ENCODE data around the gene GALNT18.

The GALNT18 gene

GRCh38 chr11:11461473-11461872 lies 160.3 kb downstream of the GALNT18 start:
- TF ChIP-seq CTCF (IDR thresholded peaks at IDR 0.05; ENCODE audit: insufficient read depth, low read length) (no peak), POLR2AphosphoS5 (IDR thresholded peaks at IDR 0.05; ENCODE audit: low read depth) (no peak), GABPA (IDR thresholded peaks at IDR 0.05; ENCODE audit: low read depth) (no peak), SPI1 (IDR thresholded peaks at IDR 0.05; ENCODE audit: borderline replicate concordance, low read depth) (no peak), REST (IDR thresholded peaks at IDR 0.05; ENCODE audit: insufficient replicate concordance, low read depth) (no peak)
- Histone ChIP-seq H3K4me3 (replicated peaks; ENCODE audit: insufficient read depth, low read length) (no peak overlapping the region), H3K27ac (replicated peaks) (no peak overlapping the region), H3K27me3 (ENCODE audit: insufficient read depth, poor library complexity, severe bottlenecking) (no peaks in the 10 kb centered on the region)
- no peak for DNase-seq (ENCODE audit: low read depth in 1 of 2, low spot score in 1 of 2)

GRCh38 chr11:11459578-11459977 lies 162.2 kb downstream of the GALNT18 start:
- H3K27me3 ChIP-seq (ENCODE audit: insufficient read depth, poor library complexity, severe bottlenecking) = no peaks in the 10 kb centered on the region
- DNase-seq (ENCODE audit: low read depth in 1 of 2, low spot score in 1 of 2) = no peak
- TF ChIP-seq GABPA (IDR thresholded peaks at IDR 0.05; ENCODE audit: low read depth) (no peak), CTCF (IDR thresholded peaks at IDR 0.05; ENCODE audit: insufficient read depth, low read length) (no peak), SPI1 (IDR thresholded peaks at IDR 0.05; ENCODE audit: borderline replicate concordance, low read depth) (no peak), REST (IDR thresholded peaks at IDR 0.05; ENCODE audit: insufficient replicate concordance, low read depth) (no peak), POLR2AphosphoS5 (IDR thresholded peaks at IDR 0.05; ENCODE audit: low read depth) (no peak)
- H3K4me3 ChIP-seq (replicated peaks; ENCODE audit: insufficient read depth, low read length) = no peak overlapping the region
- no peak overlapping the region for H3K27ac ChIP-seq (replicated peaks)

- no peak for TF ChIP-seq SPI1 (IDR thresholded peaks at IDR 0.05; ENCODE audit: borderline replicate concordance, low read depth)
- no peak for TF ChIP-seq GABPA (IDR thresholded peaks at IDR 0.05; ENCODE audit: low read depth)
- no peak for TF ChIP-seq REST (IDR thresholded peaks at IDR 0.05; ENCODE audit: insufficient replicate concordance, low read depth)
- TF ChIP-seq CTCF (IDR thresholded peaks at IDR 0.05; ENCODE audit: insufficient read depth, low read length) = no peak
- TF ChIP-seq POLR2AphosphoS5 (IDR thresholded peaks at IDR 0.05; ENCODE audit: low read depth) = no peak
- DNase-seq (ENCODE audit: low read depth in 1 of 2, low spot score in 1 of 2) = no peak
These were observed 163.3 kb downstream of the GALNT18 start for GRCh38 chr11:11458485-11458884.

More at GRCh38 chr11:11458485-11458884, 163.3 kb downstream of the GALNT18 start:
- Histone ChIP-seq H3K27me3 (ENCODE audit: insufficient read depth, poor library complexity, severe bottlenecking) (no peaks in the 10 kb centered on the region), H3K4me3 (replicated peaks; ENCODE audit: insufficient read depth, low read length) (no peak overlapping the region), H3K27ac (replicated peaks) (no peak overlapping the region)
